Measurements from ENCODE around the gene DYRK1B. TPM values are rescaled to one million over a fixed set of nuclear protein-coding genes. Genes with fewer than 3 reads are reported as not detected.

The DYRK1B gene
- total RNA-seq, 1 experiment from 2014 or later = 13.1 TPM

- in situ Hi-C loops (cut with HindIII; ENCODE audit: low pct_unique_long_range_greater_than_20kb, low sequenced_read_pairs) = no loop called here
- DNase-seq (ENCODE audit: low read depth) = no peak
Observed at GRCh38 chr19:39838569-39838968, 4.6 kb upstream of the DYRK1B start.

- in situ Hi-C loops (cut with HindIII; ENCODE audit: low pct_unique_long_range_greater_than_20kb, low sequenced_read_pairs) = no loop called here
- DNase-seq (ENCODE audit: low read depth) = no peak
Observed at GRCh38 chr19:39837978-39838377, 4.0 kb upstream of the DYRK1B start.

GRCh38 chr19:39834287-39834841, 402 bp upstream of the DYRK1B start:
- no peak for DNase-seq (ENCODE audit: low read depth)
- in situ Hi-C loops (cut with HindIII; ENCODE audit: low pct_unique_long_range_greater_than_20kb, low sequenced_read_pairs) = no loop called here

- no peak for DNase-seq (ENCODE audit: low read depth)
- in situ Hi-C loops (cut with HindIII; ENCODE audit: low pct_unique_long_range_greater_than_20kb, low sequenced_read_pairs) = no loop called here
Observed at GRCh38 chr19:39833160-39833463, 850 bp downstream of the DYRK1B start.

- in situ Hi-C loops (cut with HindIII; ENCODE audit: low pct_unique_long_range_greater_than_20kb, low sequenced_read_pairs) = no loop called here
- DNase-seq (ENCODE audit: low read depth) = no peak
Observed at GRCh38 chr19:39832341-39833083, 1.4 kb downstream of the DYRK1B start.

GRCh38 chr19:39831679-39832078, 2.3 kb downstream of the DYRK1B start:
- in situ Hi-C loops (cut with HindIII; ENCODE audit: low pct_unique_long_range_greater_than_20kb, low sequenced_read_pairs) = no loop called here
- no peak for DNase-seq (ENCODE audit: low read depth)

- in situ Hi-C loops (cut with HindIII; ENCODE audit: low pct_unique_long_range_greater_than_20kb, low sequenced_read_pairs) = no loop called here
- no peak for DNase-seq (ENCODE audit: low read depth)
Observed at GRCh38 chr19:39830847-39831246, 3.1 kb downstream of the DYRK1B start.

- in situ Hi-C loops (cut with HindIII; ENCODE audit: low pct_unique_long_range_greater_than_20kb, low sequenced_read_pairs) = no loop called here
- DNase-seq (ENCODE audit: low read depth) = no peak
Observed at GRCh38 chr19:39830406-39830805, 3.6 kb downstream of the DYRK1B start.

GRCh38 chr19:39829702-39830275, 4.2 kb downstream of the DYRK1B start:
- DNase-seq (ENCODE audit: low read depth) = no peak

GRCh38 chr19:39828654-39829032, 5.3 kb downstream of the DYRK1B start:
- no peak for DNase-seq (ENCODE audit: low read depth)
- in situ Hi-C loops (cut with HindIII; ENCODE audit: low pct_unique_long_range_greater_than_20kb, low sequenced_read_pairs) = no loop called here

More at GRCh38 chr19:39829702-39830275, 4.2 kb downstream of the DYRK1B start:
- in situ Hi-C loops (cut with HindIII; ENCODE audit: low pct_unique_long_range_greater_than_20kb, low sequenced_read_pairs) = no loop called here

- no peak for DNase-seq (ENCODE audit: low read depth)
- in situ Hi-C loops (cut with HindIII; ENCODE audit: low pct_unique_long_range_greater_than_20kb, low sequenced_read_pairs) = no loop called here
Observed at GRCh38 chr19:39828015-39828653, 5.8 kb downstream of the DYRK1B start.

- no peak for DNase-seq (ENCODE audit: low read depth)
- in situ Hi-C loops (cut with HindIII; ENCODE audit: low pct_unique_long_range_greater_than_20kb, low sequenced_read_pairs) = no loop called here
Observed at GRCh38 chr19:39827216-39827615, 6.7 kb downstream of the DYRK1B start.

- in situ Hi-C loops (cut with HindIII; ENCODE audit: low pct_unique_long_range_greater_than_20kb, low sequenced_read_pairs) = no loop called here
- no peak for DNase-seq (ENCODE audit: low read depth)
Observed at GRCh38 chr19:39826311-39826945, 7.5 kb downstream of the DYRK1B start.

GRCh38 chr19:39825531-39826076, 8.4 kb downstream of the DYRK1B start:
- in situ Hi-C loops (cut with HindIII; ENCODE audit: low pct_unique_long_range_greater_than_20kb, low sequenced_read_pairs) = no loop called here
- no peak for DNase-seq (ENCODE audit: low read depth)

GRCh38 chr19:39825093-39825463, 8.9 kb downstream of the DYRK1B start:
- in situ Hi-C loops (cut with HindIII; ENCODE audit: low pct_unique_long_range_greater_than_20kb, low sequenced_read_pairs) = no loop called here
- no peak for DNase-seq (ENCODE audit: low read depth)

- DNase-seq (ENCODE audit: low read depth) = peak; percentile 89
- in situ Hi-C loops (cut with HindIII; ENCODE audit: low pct_unique_long_range_greater_than_20kb, low sequenced_read_pairs) = no loop called here
Observed at GRCh38 chr19:39824143-39825092, 9.5 kb downstream of the DYRK1B start.

GRCh38 chr19:39823686-39824085, 10.3 kb downstream of the DYRK1B start:
- DNase-seq (ENCODE audit: low read depth) = no peak
- in situ Hi-C loops (cut with HindIII; ENCODE audit: low pct_unique_long_range_greater_than_20kb, low sequenced_read_pairs) = no loop called here

GRCh38 chr19:39820696-39821095, 13.3 kb downstream of the DYRK1B start:
- in situ Hi-C loops (cut with HindIII; ENCODE audit: low pct_unique_long_range_greater_than_20kb, low sequenced_read_pairs) = no loop called here
- no peak for DNase-seq (ENCODE audit: low read depth)
